ENCODE data around the gene GNPDA1.

DNA sequence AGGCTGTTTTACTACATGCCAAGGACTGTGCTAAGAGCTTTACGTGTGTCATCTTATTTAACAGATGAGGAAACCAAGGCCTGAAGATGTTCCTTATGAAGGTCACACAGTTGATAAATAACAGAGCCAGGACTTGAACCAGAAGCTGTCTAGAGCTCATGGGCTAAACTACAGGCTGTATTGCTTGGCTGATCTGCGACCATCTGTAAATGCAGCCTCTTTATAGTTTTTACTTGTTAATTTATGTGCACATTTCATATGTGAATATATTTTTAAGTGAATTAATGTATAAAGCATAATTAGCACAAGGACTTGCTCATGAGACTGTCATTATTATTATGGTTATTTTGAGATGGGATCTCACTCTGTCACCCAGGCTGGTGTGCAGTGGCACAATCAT is 19.3 kb upstream of the GNPDA1 start:
- TF ChIP-seq, protein P1, sequence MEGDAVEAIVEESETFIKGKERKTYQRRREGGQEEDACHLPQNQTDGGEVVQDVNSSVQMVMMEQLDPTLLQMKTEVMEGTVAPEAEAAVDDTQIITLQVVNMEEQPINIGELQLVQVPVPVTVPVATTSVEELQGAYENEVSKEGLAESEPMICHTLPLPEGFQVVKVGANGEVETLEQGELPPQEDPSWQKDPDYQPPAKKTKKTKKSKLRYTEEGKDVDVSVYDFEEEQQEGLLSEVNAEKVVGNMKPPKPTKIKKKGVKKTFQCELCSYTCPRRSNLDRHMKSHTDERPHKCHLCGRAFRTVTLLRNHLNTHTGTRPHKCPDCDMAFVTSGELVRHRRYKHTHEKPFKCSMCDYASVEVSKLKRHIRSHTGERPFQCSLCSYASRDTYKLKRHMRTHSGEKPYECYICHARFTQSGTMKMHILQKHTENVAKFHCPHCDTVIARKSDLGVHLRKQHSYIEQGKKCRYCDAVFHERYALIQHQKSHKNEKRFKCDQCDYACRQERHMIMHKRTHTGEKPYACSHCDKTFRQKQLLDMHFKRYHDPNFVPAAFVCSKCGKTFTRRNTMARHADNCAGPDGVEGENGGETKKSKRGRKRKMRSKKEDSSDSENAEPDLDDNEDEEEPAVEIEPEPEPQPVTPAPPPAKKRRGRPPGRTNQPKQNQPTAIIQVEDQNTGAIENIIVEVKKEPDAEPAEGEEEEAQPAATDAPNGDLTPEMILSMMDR (IDR thresholded peaks at IDR 0.05; ENCODE audit: insufficient read depth, low read length, poor library complexity, severe bottlenecking): no peak
- no peak for TF ChIP-seq EZH2phosphoT487 (conservative IDR thresholded peaks at IDR 0.05; ENCODE audit: low read length)
